ENCODE data around the gene TRIM7.

GRCh38 chr5:181221792-181222629 lies 17.0 kb upstream of the TRIM7 start:
- no peak for TF ChIP-seq CTCF (conservative IDR thresholded peaks at IDR 0.05 in 1 of 2, IDR thresholded peaks at IDR 0.05 in 1 of 2; ENCODE audit: low read depth in 1 of 2, low read length in 2 of 2)
- no peak for TF ChIP-seq EZH2 (IDR thresholded peaks at IDR 0.05; ENCODE audit: low read length, missing control alignments)

Data from fibroblast of lung (primary cell).